ENCODE measurements around the gene SLC14A1. TPM values are rescaled to one million over a fixed set of nuclear protein-coding genes. Genes with fewer than 3 reads are reported as not detected.

The SLC14A1 gene
- total and polyA plus RNA-seq, 2 of the 13 experiments (the other 11 are each of a cell fraction or from before 2014, with no cell fraction given) = not detected

DNA sequence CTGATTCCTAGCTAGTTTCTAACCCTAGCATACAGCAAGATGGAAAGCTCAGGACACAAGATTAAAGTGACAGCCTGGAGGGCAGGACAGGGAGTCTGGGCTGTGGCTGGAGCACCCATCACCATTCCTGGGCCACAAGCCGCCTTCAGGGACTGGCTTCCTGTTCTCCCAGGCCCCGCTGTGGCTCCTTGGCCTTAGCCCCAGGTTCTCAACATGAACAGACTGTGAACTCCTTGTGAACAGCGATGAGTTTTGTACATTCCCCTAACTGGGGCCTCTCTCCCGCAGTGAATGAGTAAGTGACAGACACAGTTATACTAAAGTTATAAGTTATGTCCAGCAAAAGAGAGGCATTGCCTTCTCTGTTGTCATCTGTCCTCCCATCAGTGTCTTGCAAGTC is 35.9 kb upstream of the SLC14A1 start:
- 53% methylated on average over 4 of the region's 4 CpGs for WGBS (ENCODE audit: low lambda C conversion rate)
- no peak overlapping the region for H3K4me2 ChIP-seq (ENCODE audit: low read depth, low read length)

GRCh38 chr18:45688833-45689232 is 35.1 kb upstream of the SLC14A1 start:
- TF ChIP-seq ZNF614 (CRISPR knock-in tag; IDR thresholded peaks at IDR 0.05; ENCODE audit: borderline replicate concordance) (no peak), ZNF713 (CRISPR knock-in tag; IDR thresholded peaks at IDR 0.05) (no peak), ZBTB38 (CRISPR knock-in tag; IDR thresholded peaks at IDR 0.05) (no peak)
- Histone ChIP-seq H4K20me1 (ENCODE audit: insufficient read depth, low read length) (no peaks in the 10 kb centered on the region), H3K4me3 (replicated peaks in 1 of 3; ENCODE audit: insufficient read depth in 1 of 3, low read depth in 2 of 3, low read length in 3 of 3) (no peak overlapping the region), H3K9ac (ENCODE audit: insufficient read depth, low read depth, low read length) (no peak overlapping the region), H3K79me2 (ENCODE audit: insufficient read depth, low read length) (no peaks in the 10 kb centered on the region), H3K36me3 (replicated peaks in 1 of 2; ENCODE audit: control insufficient read depth in 1 of 2, insufficient read depth in 2 of 2, low read length in 2 of 2) (no peaks in the 10 kb centered on the region), H3K27me3 (ENCODE audit: control insufficient read depth in 1 of 2, insufficient read depth in 2 of 2, low read length in 2 of 2) (no peaks in the 10 kb centered on the region; a peak in 2 of 5 replicates), H3K27ac (ENCODE audit: extremely low read length, insufficient read depth, low read length) (no peak overlapping the region), H2AFZ (ENCODE audit: low read length) (no peak overlapping the region), H3K4me2 (ENCODE audit: low read depth, low read length) (no peak overlapping the region), H3K9me3 (ENCODE audit: low read length) (no peaks in the 10 kb centered on the region), H3K4me1 (ENCODE audit: insufficient read depth, low read length) (no peaks in the 10 kb centered on the region)
- WGBS (ENCODE audit: low lambda C conversion rate) = 1% methylated on average over 4 of the region's 4 CpGs
- FAIRE-seq = no peak
- CTCF ChIA-PET (ENCODE audit: low intra/inter-chr PET ratio, low total read pairs) = no interaction called here
- POLR2A ChIA-PET = no interaction called here
- in situ Hi-C loops (cut with HindIII; ENCODE audit: extremely low pct_ligation_motif_present, low pct_unique_long_range_greater_than_20kb) = no loop called here
- no peak for DNase-seq (ENCODE audit: low spot score)
- intact Hi-C loops (cut with micrococcal nuclease; ENCODE audit: unreplicated experiment) = no loop called here
- ATAC-seq = no peak
- no TSS peak for BruUV-seq (replicated peaks)

More for the DNA sequence above, 35.9 kb upstream of the SLC14A1 start:
- no TSS peak for BruUV-seq (replicated peaks)
- intact Hi-C loops (cut with micrococcal nuclease; ENCODE audit: unreplicated experiment) = no loop called here
- no peak for TF ChIP-seq ADNP (CRISPR knock-in tag; IDR thresholded peaks at IDR 0.05)
- TF ChIP-seq PTBP1 (IDR thresholded peaks at IDR 0.05; ENCODE audit: low read depth, low read length, poor library complexity, severe bottlenecking) = no peak
- TF ChIP-seq ZNF569 (CRISPR knock-in tag; IDR thresholded peaks at IDR 0.05; ENCODE audit: borderline replicate concordance) = no peak
- TF ChIP-seq, protein P1, sequence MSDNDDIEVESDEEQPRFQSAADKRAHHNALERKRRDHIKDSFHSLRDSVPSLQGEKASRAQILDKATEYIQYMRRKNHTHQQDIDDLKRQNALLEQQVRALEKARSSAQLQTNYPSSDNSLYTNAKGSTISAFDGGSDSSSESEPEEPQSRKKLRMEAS (IDR thresholded peaks at IDR 0.05) = no peak
- no peaks in the 10 kb centered on the region; a peak in 2 of 5 replicates for H3K27me3 ChIP-seq (ENCODE audit: control insufficient read depth in 1 of 2, insufficient read depth in 2 of 2, low read length in 2 of 2)
- no peaks in the 10 kb centered on the region for H3K79me2 ChIP-seq (ENCODE audit: insufficient read depth, low read length)
- H3K9ac ChIP-seq (ENCODE audit: insufficient read depth, low read depth, low read length) = no peak overlapping the region
- in situ Hi-C loops (cut with HindIII; ENCODE audit: extremely low pct_ligation_motif_present, low pct_unique_long_range_greater_than_20kb) = no loop called here
- H2AFZ ChIP-seq (ENCODE audit: low read length) = no peak overlapping the region
- H3K27ac ChIP-seq (ENCODE audit: extremely low read length, insufficient read depth, low read length) = no peak overlapping the region
- H4K20me1 ChIP-seq (ENCODE audit: insufficient read depth, low read length) = no peaks in the 10 kb centered on the region
- ATAC-seq (no peak), DNase-seq (ENCODE audit: low spot score) (no peak), FAIRE-seq (no peak)
- H3K9me3 ChIP-seq (ENCODE audit: low read length) = no peaks in the 10 kb centered on the region
- no peaks in the 10 kb centered on the region for H3K36me3 ChIP-seq (replicated peaks in 1 of 2; ENCODE audit: control insufficient read depth in 1 of 2, insufficient read depth in 2 of 2, low read length in 2 of 2)
- POLR2A ChIA-PET = no interaction called here
- no peak overlapping the region for H3K4me3 ChIP-seq (replicated peaks in 1 of 3; ENCODE audit: insufficient read depth in 1 of 3, low read depth in 2 of 3, low read length in 3 of 3)
- H3K4me1 ChIP-seq (ENCODE audit: insufficient read depth, low read length) = no peaks in the 10 kb centered on the region
- CTCF ChIA-PET (ENCODE audit: low intra/inter-chr PET ratio, low total read pairs) = no interaction called here

Measured in HepG2 (cell line).